Measurements from ENCODE around the gene ANO2.

Gene ANO2

DNA sequence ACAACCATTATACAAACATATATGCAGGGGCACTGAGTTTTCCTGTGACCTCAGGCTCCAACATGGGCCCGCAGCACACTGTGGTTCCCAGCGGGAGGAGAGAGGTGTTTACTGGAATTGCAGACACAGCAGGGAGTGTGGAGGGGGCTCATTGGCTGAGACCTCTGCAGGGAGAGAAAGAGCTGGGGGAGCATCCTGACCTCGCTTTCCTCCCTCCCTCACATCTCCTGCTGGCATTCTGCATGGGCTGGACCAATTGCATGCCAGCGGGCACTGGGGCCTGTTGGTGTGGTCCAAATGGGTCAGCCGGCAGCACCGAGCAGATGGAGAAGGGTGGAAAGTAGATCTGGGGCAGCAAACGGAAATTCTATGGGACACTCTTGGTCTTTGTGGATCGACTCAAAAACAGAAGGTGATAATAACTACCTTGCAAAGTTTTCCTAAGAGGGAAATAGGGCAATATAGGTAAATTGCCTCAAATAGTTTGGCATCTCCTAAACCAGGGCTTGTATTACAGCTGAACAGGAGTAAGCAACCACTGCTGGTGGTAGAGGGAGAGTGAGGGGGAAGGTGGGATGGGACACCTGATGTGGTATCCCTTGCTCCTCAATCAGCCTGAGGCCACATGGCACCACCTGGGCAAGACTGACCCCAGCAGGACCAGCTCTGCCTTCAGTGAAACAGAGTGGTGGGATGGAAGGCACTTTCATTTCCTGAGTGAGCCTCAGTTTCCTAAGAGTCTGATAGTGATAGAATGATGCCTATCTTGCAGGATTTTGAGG lies 426.3 kb downstream of the ANO2 start:
- TF ChIP-seq RAD21 (IDR thresholded peaks at IDR 0.05; ENCODE audit: low read depth) (no peak), EP300 (IDR thresholded peaks at IDR 0.05; ENCODE audit: borderline replicate concordance) (no peak), CREB1 (IDR thresholded peaks at IDR 0.05; ENCODE audit: low read depth) (no peak), FOXM1 (IDR thresholded peaks at IDR 0.05; ENCODE audit: borderline replicate concordance, low read depth) (no peak), TAF1 (IDR thresholded peaks at IDR 0.05; ENCODE audit: low read depth) (no peak), TEAD4 (IDR thresholded peaks at IDR 0.05) (no peak), NFIC (IDR thresholded peaks at IDR 0.05) (no peak), YY1 (IDR thresholded peaks at IDR 0.05; ENCODE audit: low read depth) (no peak), EGR1 (IDR thresholded peaks at IDR 0.05) (no peak), ZBTB7A (IDR thresholded peaks at IDR 0.05; ENCODE audit: low read depth) (no peak), CEBPB (IDR thresholded peaks at IDR 0.05) (no peak), TCF12 (IDR thresholded peaks at IDR 0.05; ENCODE audit: low read depth) (no peak)
- TF ChIP-seq, protein P1, sequence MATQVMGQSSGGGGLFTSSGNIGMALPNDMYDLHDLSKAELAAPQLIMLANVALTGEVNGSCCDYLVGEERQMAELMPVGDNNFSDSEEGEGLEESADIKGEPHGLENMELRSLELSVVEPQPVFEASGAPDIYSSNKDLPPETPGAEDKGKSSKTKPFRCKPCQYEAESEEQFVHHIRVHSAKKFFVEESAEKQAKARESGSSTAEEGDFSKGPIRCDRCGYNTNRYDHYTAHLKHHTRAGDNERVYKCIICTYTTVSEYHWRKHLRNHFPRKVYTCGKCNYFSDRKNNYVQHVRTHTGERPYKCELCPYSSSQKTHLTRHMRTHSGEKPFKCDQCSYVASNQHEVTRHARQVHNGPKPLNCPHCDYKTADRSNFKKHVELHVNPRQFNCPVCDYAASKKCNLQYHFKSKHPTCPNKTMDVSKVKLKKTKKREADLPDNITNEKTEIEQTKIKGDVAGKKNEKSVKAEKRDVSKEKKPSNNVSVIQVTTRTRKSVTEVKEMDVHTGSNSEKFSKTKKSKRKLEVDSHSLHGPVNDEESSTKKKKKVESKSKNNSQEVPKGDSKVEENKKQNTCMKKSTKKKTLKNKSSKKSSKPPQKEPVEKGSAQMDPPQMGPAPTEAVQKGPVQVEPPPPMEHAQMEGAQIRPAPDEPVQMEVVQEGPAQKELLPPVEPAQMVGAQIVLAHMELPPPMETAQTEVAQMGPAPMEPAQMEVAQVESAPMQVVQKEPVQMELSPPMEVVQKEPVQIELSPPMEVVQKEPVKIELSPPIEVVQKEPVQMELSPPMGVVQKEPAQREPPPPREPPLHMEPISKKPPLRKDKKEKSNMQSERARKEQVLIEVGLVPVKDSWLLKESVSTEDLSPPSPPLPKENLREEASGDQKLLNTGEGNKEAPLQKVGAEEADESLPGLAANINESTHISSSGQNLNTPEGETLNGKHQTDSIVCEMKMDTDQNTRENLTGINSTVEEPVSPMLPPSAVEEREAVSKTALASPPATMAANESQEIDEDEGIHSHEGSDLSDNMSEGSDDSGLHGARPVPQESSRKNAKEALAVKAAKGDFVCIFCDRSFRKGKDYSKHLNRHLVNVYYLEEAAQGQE (IDR thresholded peaks at IDR 0.05; ENCODE audit: low read depth) = no peak
- TF ChIP-seq, protein P2, sequence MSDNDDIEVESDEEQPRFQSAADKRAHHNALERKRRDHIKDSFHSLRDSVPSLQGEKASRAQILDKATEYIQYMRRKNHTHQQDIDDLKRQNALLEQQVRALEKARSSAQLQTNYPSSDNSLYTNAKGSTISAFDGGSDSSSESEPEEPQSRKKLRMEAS (IDR thresholded peaks at IDR 0.05) = no peak
- TF ChIP-seq, protein P3, sequence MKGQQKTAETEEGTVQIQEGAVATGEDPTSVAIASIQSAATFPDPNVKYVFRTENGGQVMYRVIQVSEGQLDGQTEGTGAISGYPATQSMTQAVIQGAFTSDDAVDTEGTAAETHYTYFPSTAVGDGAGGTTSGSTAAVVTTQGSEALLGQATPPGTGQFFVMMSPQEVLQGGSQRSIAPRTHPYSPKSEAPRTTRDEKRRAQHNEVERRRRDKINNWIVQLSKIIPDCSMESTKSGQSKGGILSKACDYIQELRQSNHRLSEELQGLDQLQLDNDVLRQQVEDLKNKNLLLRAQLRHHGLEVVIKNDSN (IDR thresholded peaks at IDR 0.05) = no peak

DNA sequence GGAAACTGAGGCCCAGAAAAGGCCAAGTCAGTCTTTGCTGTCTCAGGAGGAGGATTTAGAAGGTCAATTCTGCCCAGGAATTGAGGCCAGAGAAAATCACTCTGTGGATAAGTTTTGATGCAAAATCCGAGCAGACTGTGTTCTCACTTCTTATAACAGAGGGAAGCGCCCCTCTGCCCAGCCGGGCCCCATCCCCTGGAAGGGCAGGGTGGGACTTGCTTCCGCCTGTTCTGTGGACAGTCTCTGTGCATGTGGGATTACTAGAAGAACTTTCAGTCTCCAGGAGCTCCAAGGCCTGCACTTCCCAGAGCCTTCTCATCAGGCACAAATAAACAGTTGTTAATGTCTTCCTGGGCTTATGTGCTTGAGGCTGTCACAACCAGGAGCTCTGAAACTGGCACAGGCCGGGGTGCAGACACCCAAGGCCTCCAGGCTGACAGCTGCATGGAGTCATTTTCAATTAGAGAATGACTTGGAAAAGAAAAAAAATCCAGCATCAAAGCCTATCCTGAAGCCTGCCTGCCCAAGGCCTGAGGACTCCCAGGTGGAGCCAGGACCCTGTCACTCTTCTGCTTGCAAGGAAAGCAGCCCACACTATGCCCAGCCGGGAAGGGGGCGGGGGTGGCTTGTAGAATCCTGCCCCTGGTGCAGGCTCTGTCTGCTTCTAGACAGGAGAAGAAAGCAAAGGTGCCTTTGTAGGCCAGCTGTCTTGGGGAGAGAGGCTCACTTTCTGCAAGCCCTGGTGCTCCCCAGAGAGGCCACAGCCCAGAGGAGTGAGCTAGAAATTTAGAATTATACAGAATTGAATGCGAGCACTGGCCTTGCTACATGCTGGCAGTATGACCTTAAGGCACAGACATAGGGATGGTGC lies 428.5 kb downstream of the ANO2 start:
- TF ChIP-seq CEBPB (IDR thresholded peaks at IDR 0.05) = no peak
- no peak for TF ChIP-seq EP300 (IDR thresholded peaks at IDR 0.05; ENCODE audit: borderline replicate concordance)
- TF ChIP-seq TCF12 (IDR thresholded peaks at IDR 0.05; ENCODE audit: low read depth) = no peak
- TF ChIP-seq, protein P3 (IDR thresholded peaks at IDR 0.05) = no peak
- TF ChIP-seq, protein P2 (IDR thresholded peaks at IDR 0.05) = no peak
- no peak for TF ChIP-seq TEAD4 (IDR thresholded peaks at IDR 0.05)
- no peak for TF ChIP-seq RAD21 (IDR thresholded peaks at IDR 0.05; ENCODE audit: low read depth)
- TF ChIP-seq ZBTB7A (IDR thresholded peaks at IDR 0.05; ENCODE audit: low read depth) = no peak
- TF ChIP-seq EGR1 (IDR thresholded peaks at IDR 0.05) = no peak
- no peak for TF ChIP-seq YY1 (IDR thresholded peaks at IDR 0.05; ENCODE audit: low read depth)
- TF ChIP-seq FOXM1 (IDR thresholded peaks at IDR 0.05; ENCODE audit: borderline replicate concordance, low read depth) = no peak
- TF ChIP-seq TAF1 (IDR thresholded peaks at IDR 0.05; ENCODE audit: low read depth) = no peak
- no peak for TF ChIP-seq CREB1 (IDR thresholded peaks at IDR 0.05; ENCODE audit: low read depth)
- TF ChIP-seq, protein P1 (IDR thresholded peaks at IDR 0.05; ENCODE audit: low read depth) = no peak
- TF ChIP-seq NFIC (IDR thresholded peaks at IDR 0.05) = no peak

DNA sequence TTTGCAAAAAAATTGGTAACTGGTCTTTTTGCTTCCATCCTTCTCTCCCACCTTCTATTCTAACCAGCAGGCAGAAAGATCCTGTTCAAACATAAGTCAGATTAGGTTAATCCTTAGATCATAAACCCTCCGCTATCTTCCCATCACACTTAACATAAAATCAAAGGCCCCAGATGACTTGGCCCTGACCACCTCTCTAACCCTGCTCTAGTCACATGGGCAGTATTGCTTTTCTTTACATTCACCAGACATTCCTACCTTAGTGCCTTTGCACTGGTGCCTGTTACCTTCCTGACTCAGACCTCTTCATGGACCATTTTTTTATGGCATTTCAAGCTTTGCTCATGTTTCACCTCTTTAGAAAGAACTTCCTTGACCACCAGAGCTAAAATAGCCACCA lies 429.6 kb downstream of the ANO2 start:
- TF ChIP-seq, protein P2 (IDR thresholded peaks at IDR 0.05) = no peak
- TF ChIP-seq CREB1 (IDR thresholded peaks at IDR 0.05; ENCODE audit: low read depth) (no peak), CEBPB (IDR thresholded peaks at IDR 0.05) (no peak), EGR1 (IDR thresholded peaks at IDR 0.05) (no peak)
- TF ChIP-seq, protein P3 (IDR thresholded peaks at IDR 0.05) = no peak
- TF ChIP-seq, protein P1 (IDR thresholded peaks at IDR 0.05; ENCODE audit: low read depth) = no peak
